Measurements from ENCODE around the gene BMPER.

Gene BMPER

GRCh38 chr7:34011017-34011695 lies 105.8 kb downstream of the BMPER start:
- no peak for TF ChIP-seq FOXP2 (optimal IDR thresholded peaks at IDR 0.05; ENCODE audit: borderline replicate concordance, extremely low read depth, extremely low read length, insufficient read depth)
- TF ChIP-seq POLR2AphosphoS5 (IDR thresholded peaks at IDR 0.05; ENCODE audit: low read depth, low read length), result no peak
- TF ChIP-seq REST (IDR thresholded peaks at IDR 0.05; ENCODE audit: insufficient read depth in 1 of 2, low read depth in 2 of 2, low read length in 2 of 2), result no peak
- TF ChIP-seq TAF1 (IDR thresholded peaks at IDR 0.05; ENCODE audit: borderline replicate concordance, insufficient read depth, low read length), result no peak
- TF ChIP-seq SIN3A (IDR thresholded peaks at IDR 0.05; ENCODE audit: borderline replicate concordance, insufficient read depth, low read length), result no peak

GRCh38 chr7:34011696-34012095 lies 106.4 kb downstream of the BMPER start:
- no peak for TF ChIP-seq SIN3A (IDR thresholded peaks at IDR 0.05; ENCODE audit: borderline replicate concordance, insufficient read depth, low read length)
- TF ChIP-seq FOXP2 (optimal IDR thresholded peaks at IDR 0.05; ENCODE audit: borderline replicate concordance, extremely low read depth, extremely low read length, insufficient read depth), result no peak
- TF ChIP-seq POLR2AphosphoS5 (IDR thresholded peaks at IDR 0.05; ENCODE audit: low read depth, low read length), result no peak
- no peak for TF ChIP-seq TAF1 (IDR thresholded peaks at IDR 0.05; ENCODE audit: borderline replicate concordance, insufficient read depth, low read length)
- TF ChIP-seq REST (IDR thresholded peaks at IDR 0.05; ENCODE audit: insufficient read depth in 1 of 2, low read depth in 2 of 2, low read length in 2 of 2), result no peak

DNA sequence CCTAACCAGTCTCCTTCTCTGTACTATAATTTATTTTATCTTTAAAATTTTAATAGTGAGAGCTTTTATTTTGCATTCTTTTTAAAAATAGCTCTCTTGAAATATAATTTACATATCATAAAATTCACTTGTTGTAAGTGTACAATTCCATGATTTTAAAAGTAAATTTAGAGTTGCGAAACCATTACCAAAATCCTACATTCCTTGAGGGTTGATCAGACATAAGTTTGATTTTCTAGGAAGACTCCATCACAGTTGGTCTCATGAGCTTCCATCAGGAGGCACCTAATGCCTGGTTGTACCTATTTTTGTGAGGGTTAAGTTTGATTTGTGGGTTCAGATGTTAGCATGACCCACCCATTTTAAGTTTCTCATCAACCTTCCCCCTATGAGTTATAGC lies 108.1 kb downstream of the BMPER start:
- TF ChIP-seq FOXP2 (optimal IDR thresholded peaks at IDR 0.05; ENCODE audit: borderline replicate concordance, extremely low read depth, extremely low read length, insufficient read depth), result no peak
- no peak for TF ChIP-seq POLR2AphosphoS5 (IDR thresholded peaks at IDR 0.05; ENCODE audit: low read depth, low read length)
- TF ChIP-seq SIN3A (IDR thresholded peaks at IDR 0.05; ENCODE audit: borderline replicate concordance, insufficient read depth, low read length), result no peak
- no peak for TF ChIP-seq TAF1 (IDR thresholded peaks at IDR 0.05; ENCODE audit: borderline replicate concordance, insufficient read depth, low read length)
- TF ChIP-seq REST (IDR thresholded peaks at IDR 0.05; ENCODE audit: insufficient read depth in 1 of 2, low read depth in 2 of 2, low read length in 2 of 2), result no peak

- no peak for TF ChIP-seq SIN3A (IDR thresholded peaks at IDR 0.05; ENCODE audit: borderline replicate concordance, insufficient read depth, low read length)
- TF ChIP-seq FOXP2 (optimal IDR thresholded peaks at IDR 0.05; ENCODE audit: borderline replicate concordance, extremely low read depth, extremely low read length, insufficient read depth), result no peak
- no peak for TF ChIP-seq REST (IDR thresholded peaks at IDR 0.05; ENCODE audit: insufficient read depth in 1 of 2, low read depth in 2 of 2, low read length in 2 of 2)
- TF ChIP-seq POLR2AphosphoS5 (IDR thresholded peaks at IDR 0.05; ENCODE audit: low read depth, low read length), result no peak
- TF ChIP-seq TAF1 (IDR thresholded peaks at IDR 0.05; ENCODE audit: borderline replicate concordance, insufficient read depth, low read length), result no peak
These were observed 110.3 kb downstream of the BMPER start for GRCh38 chr7:34015651-34016050.
